GM18517 (cell line): Measurements from ENCODE around the gene L1CAM.

ENCODE experiments used
- ATAC-seq: cut with Tn5 transposase; IDR thresholded peaks from one replicate; pipeline ENCODE4 v1.9.1; 2021; ENCODE audit warnings: mild to moderate bottlenecking, moderate library complexity; ENCODE audit not compliant: unreplicated experiment

L1CAM gene

DNA sequence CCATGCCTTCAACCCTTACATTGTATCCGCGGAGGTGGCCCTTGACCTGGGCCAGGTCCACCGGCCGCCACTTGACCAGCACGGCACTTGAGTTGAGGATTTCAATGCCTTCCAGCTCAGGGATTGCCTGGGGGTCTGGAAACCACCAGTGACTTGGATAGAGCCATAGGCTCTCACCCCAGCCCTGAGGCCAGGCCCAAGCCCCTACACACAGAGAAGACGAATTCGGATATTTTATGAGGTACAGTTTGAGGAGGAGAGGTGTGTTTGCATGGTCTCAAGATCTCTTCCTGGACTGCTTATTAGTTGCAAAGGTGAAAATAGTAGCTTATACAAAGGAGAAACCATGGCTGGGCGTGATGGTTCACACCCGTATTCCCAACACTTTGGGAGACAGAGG lies 20.3 kb downstream of the L1CAM start:
- ATAC-seq, result no peak

DNA sequence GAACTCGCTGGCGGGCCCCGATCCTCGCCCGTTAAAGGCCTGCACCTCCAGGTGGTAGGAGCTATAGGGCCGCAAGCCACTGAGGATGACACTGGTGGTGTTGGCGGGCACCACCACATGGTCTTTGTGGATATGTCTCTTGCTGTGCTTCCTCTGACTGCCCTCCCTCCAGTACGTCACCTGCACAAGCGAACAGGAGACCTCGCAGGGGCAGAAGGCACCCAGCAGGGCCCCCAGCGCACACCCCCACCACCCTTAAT lies 20.7 kb downstream of the L1CAM start:
- ATAC-seq, result no peak

DNA sequence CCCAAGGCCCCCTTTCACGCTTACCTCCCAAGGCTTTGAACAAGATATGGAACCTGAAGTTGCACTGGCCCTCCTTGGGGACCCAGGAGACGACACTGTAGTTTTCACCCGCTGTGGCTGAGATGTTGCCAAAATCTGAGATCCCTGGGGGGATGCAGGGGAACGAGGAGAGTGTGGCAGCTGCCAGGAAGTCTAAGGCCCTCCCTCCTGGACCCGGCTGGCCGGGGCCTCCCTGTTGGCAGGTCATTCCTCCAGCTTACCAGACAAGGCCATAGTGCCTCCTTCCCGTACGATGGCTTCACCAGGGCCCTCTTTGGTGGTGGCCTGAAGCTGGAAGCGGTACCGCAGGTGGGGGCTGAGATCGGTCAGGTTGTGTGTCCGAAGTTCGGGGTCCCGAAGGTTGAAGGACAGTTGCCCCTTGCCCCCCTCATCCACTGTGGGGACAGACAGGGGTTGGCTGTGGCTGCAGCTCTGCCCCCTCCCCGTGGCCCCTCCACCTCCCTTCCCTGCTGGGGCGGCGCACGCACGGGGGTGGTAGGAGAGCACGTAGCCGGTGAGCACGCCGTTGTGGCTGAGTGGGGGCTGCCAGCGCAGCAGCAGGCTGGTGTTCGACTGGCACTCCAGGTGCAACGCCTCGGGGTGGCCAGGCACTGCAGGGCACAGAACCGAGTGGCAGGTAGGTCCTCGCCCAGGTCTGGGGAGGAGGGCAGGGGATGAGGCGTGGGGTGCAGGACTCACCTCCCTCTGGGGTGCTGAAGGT lies 21.2 kb downstream of the L1CAM start:
- ATAC-seq, result no peak

GRCh38 chrX:153864101-153864500 lies 21.9 kb downstream of the L1CAM start:
- no peak for ATAC-seq

GRCh38 chrX:153863251-153863991 lies 22.6 kb downstream of the L1CAM start:
- ATAC-seq, result no peak

DNA sequence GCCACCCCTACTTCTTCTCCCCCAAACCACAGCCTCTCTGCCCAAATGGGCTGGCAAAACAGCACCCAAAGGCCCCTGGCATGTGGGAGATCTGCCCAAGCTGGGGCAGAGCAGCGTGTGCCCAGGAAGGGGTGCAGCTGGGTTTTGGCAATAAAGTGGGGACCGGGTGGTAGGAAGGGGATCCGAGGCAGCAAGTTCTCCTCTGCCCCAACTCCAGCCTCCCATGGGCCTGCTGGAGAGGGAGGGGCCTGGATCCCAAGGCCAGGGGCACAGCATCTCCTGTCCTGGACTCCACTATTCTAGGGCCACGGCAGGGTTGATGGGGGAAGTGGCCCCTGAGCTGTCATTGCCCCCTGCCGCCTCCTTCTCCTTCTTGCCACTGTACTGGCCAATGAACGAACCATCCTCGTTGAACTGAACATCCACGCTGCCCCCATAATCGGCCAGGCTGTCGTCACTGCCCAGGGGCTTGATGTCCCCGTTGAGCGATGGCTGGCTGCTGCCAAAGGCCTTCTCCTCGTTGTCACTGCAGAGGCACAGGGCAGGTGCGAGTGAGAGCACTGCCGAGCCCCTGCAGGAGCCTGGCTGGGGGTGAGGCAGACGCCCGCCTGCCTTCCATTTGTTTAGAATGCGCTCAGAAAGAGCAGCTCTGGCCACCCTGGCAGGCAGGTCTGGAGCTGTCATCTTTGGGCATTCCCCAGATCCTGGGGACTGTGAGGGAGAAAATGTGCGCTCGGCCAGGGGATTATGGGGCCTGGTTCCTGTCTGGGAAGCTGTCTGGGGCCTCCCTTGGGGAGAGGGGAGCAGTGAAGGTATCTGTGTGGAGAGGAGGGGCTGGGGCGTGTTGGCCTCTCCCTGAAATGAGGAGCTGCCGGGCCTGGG lies 23.4 kb downstream of the L1CAM start:
- no peak for ATAC-seq

GRCh38 chrX:153861733-153862310 lies 24.2 kb downstream of the L1CAM start:
- ATAC-seq, result no peak

DNA sequence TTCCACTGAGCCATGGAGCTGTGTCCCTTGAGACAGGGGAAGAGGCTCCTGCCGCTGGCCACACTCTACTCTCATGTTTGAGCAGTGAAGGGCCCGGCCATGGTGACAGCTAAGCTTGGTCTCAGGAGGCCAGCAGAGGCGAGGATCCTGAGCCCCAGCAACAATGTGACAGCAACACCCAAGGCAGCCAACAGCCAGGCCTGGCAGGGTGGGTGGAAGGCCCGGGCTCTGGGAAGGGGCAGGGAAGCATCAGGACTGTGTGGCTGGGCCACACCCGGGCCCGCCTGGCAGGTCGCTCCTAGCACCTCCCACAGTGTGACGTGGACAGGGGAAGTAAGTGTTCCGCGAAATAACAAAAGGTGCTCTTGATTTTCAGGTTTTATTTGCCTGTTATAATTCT lies 24.8 kb downstream of the L1CAM start:
- no peak for ATAC-seq

GRCh38 chrX:153857348-153857903 lies 28.5 kb downstream of the L1CAM start:
- no peak for ATAC-seq

- ATAC-seq, result no peak
Observed at GRCh38 chrX:153854702-153855101, 31.3 kb downstream of the L1CAM start.

DNA sequence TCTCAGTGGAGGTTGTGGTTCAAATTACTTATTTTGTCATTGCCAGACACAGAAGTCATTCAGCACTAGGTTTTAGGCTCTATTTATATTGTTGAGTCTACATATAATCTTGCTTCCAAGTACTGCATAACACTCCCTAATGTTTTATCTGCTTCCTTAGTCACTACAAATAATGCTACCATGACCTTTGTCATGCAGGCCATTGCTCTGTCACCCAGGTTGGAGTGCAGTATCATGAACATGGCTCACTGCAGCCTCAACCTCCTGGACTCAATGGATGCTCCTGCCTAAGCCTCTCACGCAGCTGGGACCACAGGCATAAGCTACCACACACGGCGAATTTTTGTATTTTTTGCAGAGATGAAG lies 32.1 kb downstream of the L1CAM start:
- ATAC-seq, result no peak

DNA sequence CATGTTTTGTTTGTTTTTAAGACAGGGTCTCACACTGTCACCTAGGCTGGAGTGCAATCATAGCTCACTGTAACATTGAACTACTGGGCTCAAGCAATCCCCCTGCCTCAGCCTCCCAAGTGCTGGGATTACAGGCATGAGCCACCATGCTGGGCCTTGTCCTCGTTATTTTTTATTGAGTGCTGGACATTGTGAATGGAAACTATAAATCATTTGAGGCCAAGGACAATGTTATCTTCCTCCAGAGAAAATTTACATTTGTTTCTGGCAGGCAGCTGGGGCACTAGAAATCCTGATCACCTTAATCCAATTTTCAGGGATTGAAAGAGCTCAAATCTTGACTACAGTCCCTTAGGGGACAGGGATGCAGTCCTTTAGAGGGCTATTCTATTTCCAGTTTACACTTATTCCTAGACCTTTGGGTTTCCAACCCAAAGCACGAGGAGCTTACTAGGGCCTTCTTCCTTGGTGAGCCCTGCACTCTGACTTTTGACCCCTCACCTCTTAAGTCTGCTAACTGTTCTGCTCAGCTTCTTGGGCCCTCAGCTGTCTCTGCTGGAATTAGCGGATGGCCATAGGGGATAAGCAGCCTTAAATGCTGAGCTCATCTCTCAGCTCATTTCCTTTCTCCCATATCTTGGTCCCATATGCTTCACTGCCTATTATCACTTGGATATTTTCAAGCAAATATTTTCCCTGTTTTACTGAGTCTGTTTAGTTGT lies 32.6 kb downstream of the L1CAM start:
- ATAC-seq, result no peak

- no peak for ATAC-seq
Observed at GRCh38 chrX:153851981-153852380, 34.0 kb downstream of the L1CAM start.

DNA sequence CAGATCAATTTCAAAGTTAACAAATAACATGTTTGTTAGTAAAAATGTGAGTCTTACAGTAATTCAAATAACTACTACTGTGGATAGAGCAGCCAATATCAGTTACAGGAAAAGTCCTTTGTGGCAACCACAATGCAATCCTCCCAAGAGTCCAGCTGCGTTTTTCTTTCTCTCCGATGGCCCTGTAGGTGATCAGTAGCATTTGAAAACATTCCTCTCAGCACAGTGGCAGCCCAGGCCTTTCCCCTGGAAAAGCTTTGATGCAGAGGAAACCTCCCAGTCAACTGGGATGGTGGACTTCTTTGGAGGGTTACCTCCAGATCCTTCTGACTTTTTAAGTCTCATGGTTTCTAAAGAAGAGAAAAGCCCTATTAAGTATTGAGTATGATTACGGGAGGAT lies 37.6 kb downstream of the L1CAM start:
- ATAC-seq, result no peak

- ATAC-seq, result no peak
Observed at GRCh38 chrX:153845842-153846241, 40.1 kb downstream of the L1CAM start.

DNA sequence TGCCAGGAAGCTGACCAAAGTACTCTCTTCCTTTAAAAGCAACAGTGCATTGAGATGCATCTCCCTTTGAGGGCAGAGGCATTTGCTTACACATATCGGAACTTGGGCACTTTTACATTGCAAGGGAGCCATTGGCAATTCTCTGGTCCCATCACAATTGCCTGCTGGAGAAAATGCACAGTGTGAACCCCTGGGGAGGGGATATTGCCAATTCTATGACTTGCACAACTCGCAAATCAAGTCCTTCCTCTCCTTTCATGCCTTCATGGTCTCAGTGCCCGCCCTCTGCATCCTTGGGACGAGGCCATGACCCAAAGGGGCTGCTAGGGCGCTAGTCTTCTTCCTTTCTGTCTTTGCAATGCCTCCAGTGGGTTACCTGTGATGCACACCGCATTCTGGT lies 40.8 kb downstream of the L1CAM start:
- no peak for ATAC-seq

GRCh38 chrX:153844509-153845082 lies 41.4 kb downstream of the L1CAM start:
- no peak for ATAC-seq

GRCh38 chrX:153836921-153837320 lies 49.1 kb downstream of the L1CAM start:
- no peak for ATAC-seq

- ATAC-seq, result no peak
Observed at GRCh38 chrX:153832728-153833127, 53.2 kb downstream of the L1CAM start.
